ENCODE data around the gene DKC1.

The DKC1 gene

GRCh38 chrX:154730253-154730891 lies 32.3 kb upstream of the DKC1 start:
- Mint-ChIP-seq H3K4me1 (peaks cover 31 to 88% of the 10 kb centered on the region in 2 donors), H3K4me3 (no peak overlapping the region), H3K9me3 (peaks cover 0 to 3% of the 10 kb centered on the region in 2 donors), H3K27ac (no peak overlapping the region), H3K36me3 (no peaks in the 10 kb centered on the region), H3K27me3 (no peaks in the 10 kb centered on the region)
- DNase-seq (no peak), ATAC-seq (replicated peaks) (no peak)

GRCh38 chrX:154731184-154731583 lies 31.5 kb upstream of the DKC1 start:
- H3K27me3 Mint-ChIP-seq: no peaks in the 10 kb centered on the region
- H3K36me3 Mint-ChIP-seq: no peaks in the 10 kb centered on the region
- peaks cover 29 to 87% of the 10 kb centered on the region in 2 donors for H3K4me1 Mint-ChIP-seq
- peaks cover 0 to 3% of the 10 kb centered on the region in 2 donors for H3K9me3 Mint-ChIP-seq
- ATAC-seq (replicated peaks) (no peak), DNase-seq (no peak)
- no peak overlapping the region for H3K4me3 Mint-ChIP-seq
- no peak overlapping the region for H3K27ac Mint-ChIP-seq

- Mint-ChIP-seq H3K36me3 (no peaks in the 10 kb centered on the region), H3K9me3 (peaks cover 0 to 3% of the 10 kb centered on the region in 2 donors), H3K27ac (no peak overlapping the region), H3K4me3 (no peak overlapping the region), H3K27me3 (no peaks in the 10 kb centered on the region), H3K4me1 (peaks cover 29 to 82% of the 10 kb centered on the region in 2 donors)
- no peak for DNase-seq
- ATAC-seq (replicated peaks): no peak
Measured at GRCh38 chrX:154731881-154732280, 30.8 kb upstream of the DKC1 start.

- H3K36me3 Mint-ChIP-seq: peaks cover 0 to 2% of the 10 kb centered on the region in 2 donors
- DNase-seq (no peak), ATAC-seq (replicated peaks) (peak in 1 of 2 donors; percentile 34)
- no peaks in the 10 kb centered on the region for H3K27me3 Mint-ChIP-seq
- peaks cover 30 to 83% of the 10 kb centered on the region in 2 donors for H3K4me1 Mint-ChIP-seq
- peak overlapping the region; percentile 78 for H3K27ac Mint-ChIP-seq
- H3K9me3 Mint-ChIP-seq: peaks cover 0 to 4% of the 10 kb centered on the region in 2 donors
- peak overlapping the region; percentile 33 to 52 for H3K4me3 Mint-ChIP-seq
Measured at GRCh38 chrX:154732421-154733065, 30.1 kb upstream of the DKC1 start.

GRCh38 chrX:154733066-154733425 lies 29.6 kb upstream of the DKC1 start:
- Mint-ChIP-seq H3K27me3 (no peaks in the 10 kb centered on the region), H3K27ac (no peak overlapping the region), H3K36me3 (peaks cover 0 to 2% of the 10 kb centered on the region in 2 donors), H3K9me3 (peaks cover 0 to 4% of the 10 kb centered on the region in 2 donors), H3K4me3 (peak overlapping the region; percentile 33 to 52), H3K4me1 (peaks cover 30 to 82% of the 10 kb centered on the region in 2 donors)
- ATAC-seq (replicated peaks): peak in 1 of 2 donors; percentile 4
- DNase-seq: no peak

- peaks cover 0 to 4% of the 10 kb centered on the region in 2 donors for H3K9me3 Mint-ChIP-seq
- H3K4me3 Mint-ChIP-seq: peak overlapping the region; percentile 72 to 77
- H3K4me1 Mint-ChIP-seq: peaks cover 30 to 77% of the 10 kb centered on the region in 2 donors
- DNase-seq (no peak), ATAC-seq (replicated peaks) (peak; percentile 70 to 76)
- H3K27me3 Mint-ChIP-seq: no peaks in the 10 kb centered on the region
- peaks cover 0 to 2% of the 10 kb centered on the region in 2 donors for H3K36me3 Mint-ChIP-seq
- peak overlapping the region; percentile 66 for H3K27ac Mint-ChIP-seq
Measured at GRCh38 chrX:154734061-154734781, 28.4 kb upstream of the DKC1 start.

- peaks cover 0 to 4% of the 10 kb centered on the region in 2 donors for H3K9me3 Mint-ChIP-seq
- H3K27me3 Mint-ChIP-seq: no peaks in the 10 kb centered on the region
- H3K4me1 Mint-ChIP-seq: peaks cover 22 to 63% of the 10 kb centered on the region in 2 donors
- no peak overlapping the region for H3K4me3 Mint-ChIP-seq
- H3K27ac Mint-ChIP-seq: no peak overlapping the region
- no peak for DNase-seq
- peaks cover 0 to 2% of the 10 kb centered on the region in 2 donors for H3K36me3 Mint-ChIP-seq
- no peak for ATAC-seq (replicated peaks)
Measured at GRCh38 chrX:154735695-154736393, 26.8 kb upstream of the DKC1 start.

GRCh38 chrX:154737136-154737535 lies 25.5 kb upstream of the DKC1 start:
- no peak overlapping the region for H3K27ac Mint-ChIP-seq
- no peaks in the 10 kb centered on the region for H3K27me3 Mint-ChIP-seq
- peaks cover 0 to 2% of the 10 kb centered on the region in 2 donors for H3K36me3 Mint-ChIP-seq
- peaks cover 21 to 50% of the 10 kb centered on the region in 2 donors for H3K4me1 Mint-ChIP-seq
- no peak for ATAC-seq (replicated peaks)
- H3K9me3 Mint-ChIP-seq: peaks cover 0 to 4% of the 10 kb centered on the region in 2 donors
- DNase-seq: no peak
- H3K4me3 Mint-ChIP-seq: no peak overlapping the region

GRCh38 chrX:154738011-154738738 lies 24.5 kb upstream of the DKC1 start:
- Mint-ChIP-seq H3K4me1 (peaks cover 15 to 41% of the 10 kb centered on the region in 2 donors), H3K9me3 (peaks cover 0 to 4% of the 10 kb centered on the region in 2 donors), H3K27ac (peak overlapping the region; percentile 31), H3K27me3 (no peaks in the 10 kb centered on the region), H3K4me3 (no peak overlapping the region), H3K36me3 (peaks cover 0 to 2% of the 10 kb centered on the region in 2 donors)
- peak in 1 of 2 donors; percentile 32 for ATAC-seq (replicated peaks)
- DNase-seq: no peak

- DNase-seq (no peak), ATAC-seq (replicated peaks) (no peak)
- H3K4me1 Mint-ChIP-seq: peaks cover 10 to 25% of the 10 kb centered on the region in 2 donors
- no peaks in the 10 kb centered on the region for H3K27me3 Mint-ChIP-seq
- peaks cover 0 to 2% of the 10 kb centered on the region in 2 donors for H3K36me3 Mint-ChIP-seq
- no peak overlapping the region for H3K4me3 Mint-ChIP-seq
- H3K27ac Mint-ChIP-seq: no peak overlapping the region
- peaks cover 0 to 4% of the 10 kb centered on the region in 2 donors for H3K9me3 Mint-ChIP-seq
Measured at GRCh38 chrX:154739952-154740465, 22.7 kb upstream of the DKC1 start.

GRCh38 chrX:154742613-154743012 lies 20.1 kb upstream of the DKC1 start:
- Mint-ChIP-seq H3K27ac (no peak overlapping the region), H3K4me3 (no peak overlapping the region), H3K4me1 (peaks cover 1 to 8% of the 10 kb centered on the region in 2 donors), H3K27me3 (no peaks in the 10 kb centered on the region), H3K9me3 (peaks cover 0 to 4% of the 10 kb centered on the region in 2 donors), H3K36me3 (no peaks in the 10 kb centered on the region)
- ATAC-seq (replicated peaks): no peak
- no peak for DNase-seq

GRCh38 chrX:154748712-154749339 lies 13.8 kb upstream of the DKC1 start:
- peaks cover 0 to 4% of the 10 kb centered on the region in 2 donors for H3K9me3 Mint-ChIP-seq
- peaks cover 0 to 14% of the 10 kb centered on the region in 2 donors for H3K27me3 Mint-ChIP-seq
- H3K4me3 Mint-ChIP-seq: no peak overlapping the region
- DNase-seq (peak; percentile 23), ATAC-seq (replicated peaks) (peak; percentile 60 to 67)
- peaks cover 10 to 12% of the 10 kb centered on the region in 2 donors for H3K4me1 Mint-ChIP-seq
- no peak overlapping the region for H3K27ac Mint-ChIP-seq
- H3K36me3 Mint-ChIP-seq: no peaks in the 10 kb centered on the region

GRCh38 chrX:154749856-154750255 lies 12.8 kb upstream of the DKC1 start:
- peaks cover 0 to 14% of the 10 kb centered on the region in 2 donors for H3K27me3 Mint-ChIP-seq
- peaks cover 10 to 12% of the 10 kb centered on the region in 2 donors for H3K4me1 Mint-ChIP-seq
- H3K27ac Mint-ChIP-seq: no peak overlapping the region
- no peaks in the 10 kb centered on the region for H3K36me3 Mint-ChIP-seq
- H3K9me3 Mint-ChIP-seq: peaks cover 0 to 4% of the 10 kb centered on the region in 2 donors
- peak overlapping the region; percentile 16 to 78 for H3K4me3 Mint-ChIP-seq
- no peak for DNase-seq
- ATAC-seq (replicated peaks): no peak
